CD4-positive, alpha-beta T cell treated with Interleukin-6 for 4 hours (primary cell): Measurements from ENCODE around the gene STOX2.

Source experiments
- DNase-seq: peaks from one replicate; pipeline ENCODE4 v3.0.0-alpha.2; 2020; ENCODE audit warnings: mixed read lengths

STOX2 gene

DNA sequence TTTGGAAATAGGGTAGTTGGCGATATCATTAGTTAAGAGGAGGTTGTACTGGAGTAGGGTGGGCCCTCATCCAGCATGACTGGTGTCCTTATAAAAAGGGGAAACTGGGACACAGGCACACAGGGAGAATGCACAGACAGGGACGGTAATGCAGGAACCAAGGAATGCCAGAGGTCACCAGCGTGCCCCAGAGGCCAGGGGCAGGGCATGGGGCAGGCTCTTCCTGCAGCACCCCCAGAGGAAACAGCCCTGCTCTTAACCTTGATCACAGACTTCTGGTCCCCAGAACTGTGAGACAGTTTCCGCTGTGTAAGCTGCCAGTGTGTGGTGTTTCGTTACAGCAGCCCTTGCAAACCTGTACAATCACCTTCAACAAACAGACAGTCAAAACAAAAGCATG lies 15.9 kb upstream of the STOX2 start:
- DNase-seq: no peak

- DNase-seq: no peak
Measured at GRCh38 chr4:183897193-183897592, 7.9 kb upstream of the STOX2 start.

- no peak for DNase-seq
Measured at GRCh38 chr4:183898456-183898855, 6.7 kb upstream of the STOX2 start.

DNA sequence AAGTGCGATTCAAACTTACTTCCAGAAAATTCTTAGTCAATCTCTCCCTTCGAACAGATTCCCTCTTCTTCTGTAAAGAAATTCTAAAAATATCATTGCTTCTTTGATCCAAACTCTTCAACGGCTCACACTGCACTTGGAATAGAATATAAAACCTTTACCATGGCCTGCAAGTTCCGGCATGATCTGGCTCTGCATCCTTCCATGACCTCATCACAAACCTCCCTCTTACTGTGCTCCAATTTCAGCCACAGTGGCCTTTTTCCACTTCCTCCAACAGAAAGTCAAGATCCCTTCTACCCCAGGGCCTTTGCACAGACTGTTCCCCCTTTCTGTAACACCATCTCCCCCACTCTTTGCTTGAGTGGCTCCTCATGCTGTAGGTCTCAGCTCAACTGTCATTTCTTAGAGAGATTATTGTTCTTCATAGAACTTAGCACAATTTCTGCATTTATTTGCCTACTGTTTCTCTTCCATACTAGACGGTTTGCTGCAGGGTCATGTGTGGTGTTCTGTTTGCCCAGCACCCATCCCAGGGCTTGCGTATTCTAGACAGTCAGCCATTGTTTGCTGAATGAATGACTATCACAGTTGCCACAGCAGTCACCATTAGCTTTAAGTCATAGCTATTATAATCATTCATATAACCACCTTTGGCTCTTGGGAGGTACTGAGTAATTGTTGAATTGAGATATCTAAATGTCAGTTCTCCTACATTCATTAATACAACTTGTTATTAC lies 1.9 kb upstream of the STOX2 start:
- no peak for DNase-seq

DNA sequence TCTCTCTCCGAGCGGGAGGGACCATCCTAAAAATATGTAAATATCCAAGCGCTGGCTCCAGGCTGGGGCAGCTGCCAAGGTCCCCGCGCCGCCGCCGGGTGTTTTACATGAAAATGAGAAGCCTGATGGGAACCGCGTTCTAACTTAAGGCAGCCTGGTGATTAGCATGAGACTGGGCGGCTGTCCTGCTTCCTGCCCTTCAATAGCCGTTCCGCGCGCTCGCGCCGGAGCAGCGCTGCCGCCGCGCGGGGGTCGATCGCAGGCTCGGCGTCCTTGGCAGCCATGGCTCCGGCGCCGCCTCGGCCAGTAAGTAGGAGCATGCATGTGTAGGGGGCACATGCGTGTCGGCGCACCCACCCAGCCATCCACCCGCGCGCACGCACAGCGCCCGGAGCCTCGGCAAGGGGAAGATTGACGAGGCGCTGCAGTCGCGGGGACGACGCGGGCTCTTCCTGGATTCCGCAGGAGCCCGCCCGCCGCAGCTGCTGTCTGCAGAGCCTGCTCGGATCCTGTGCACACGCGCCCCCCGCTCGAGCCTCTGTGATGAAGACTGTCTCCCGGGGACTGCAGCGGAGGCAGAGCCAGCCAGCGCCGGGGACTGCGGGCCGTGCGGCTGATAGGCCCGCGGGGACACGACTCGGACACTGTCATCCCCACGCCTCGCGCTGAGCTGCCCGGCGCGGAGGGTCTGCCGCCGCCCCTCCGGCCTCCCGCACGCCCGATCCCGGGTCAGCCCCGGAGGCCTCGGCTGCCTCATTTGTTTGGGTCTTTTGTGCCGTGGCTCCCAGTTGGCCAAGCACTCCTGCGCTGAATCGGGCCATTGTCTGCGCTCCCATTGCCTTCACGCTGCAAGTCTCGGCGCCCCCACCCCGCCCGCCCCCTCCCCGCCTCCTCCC lies 734 bp downstream of the STOX2 start:
- DNase-seq: no peak

DNA sequence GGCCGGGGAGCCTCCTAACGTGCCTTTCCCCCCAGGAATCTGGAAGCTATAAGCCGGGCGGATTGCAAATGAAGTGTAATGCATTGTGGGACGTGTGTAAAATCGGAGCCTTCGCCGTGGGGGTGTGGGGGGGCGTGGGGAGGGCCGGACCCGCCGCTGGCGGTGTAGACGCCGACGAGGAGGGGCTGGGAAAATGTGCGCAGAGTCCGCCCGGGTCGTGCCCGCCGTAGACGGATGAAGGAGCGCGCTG lies 1.3 kb downstream of the STOX2 start:
- no peak for DNase-seq

GRCh38 chr4:183906739-183907651 lies 1.9 kb downstream of the STOX2 start:
- no peak for DNase-seq

- no peak for DNase-seq
Measured at GRCh38 chr4:183907871-183908683, 3.0 kb downstream of the STOX2 start.

GRCh38 chr4:183909187-183909586 lies 4.1 kb downstream of the STOX2 start:
- no peak for DNase-seq

GRCh38 chr4:183909801-183910200 lies 4.7 kb downstream of the STOX2 start:
- no peak for DNase-seq

- DNase-seq: no peak
Measured at GRCh38 chr4:183912585-183912984, 7.5 kb downstream of the STOX2 start.

DNA sequence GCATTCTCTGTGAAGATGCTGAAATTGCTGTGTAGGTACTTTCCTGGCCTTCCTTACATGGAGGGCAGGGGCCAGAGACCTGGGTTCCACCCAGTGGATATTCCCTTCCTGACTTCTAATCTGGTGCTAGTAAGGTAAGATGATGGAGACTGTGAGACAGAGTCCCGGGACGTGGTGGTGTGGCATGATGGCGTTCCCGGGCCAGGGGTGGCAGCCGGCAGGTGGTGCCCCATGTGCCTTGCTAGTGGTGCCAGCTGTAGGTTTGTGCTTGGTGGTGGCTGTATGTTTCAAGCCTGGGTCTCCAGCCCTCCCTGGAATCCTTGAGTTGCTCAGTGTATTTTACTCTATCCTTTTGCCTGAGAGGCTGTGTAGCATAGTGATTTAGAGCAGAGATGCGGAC lies 10.9 kb downstream of the STOX2 start:
- DNase-seq: no peak

- no peak for DNase-seq
Measured at GRCh38 chr4:183918696-183919095, 13.6 kb downstream of the STOX2 start.

GRCh38 chr4:183919141-183919540 lies 14.0 kb downstream of the STOX2 start:
- no peak for DNase-seq

GRCh38 chr4:183920512-183920911 lies 15.4 kb downstream of the STOX2 start:
- DNase-seq: no peak

GRCh38 chr4:183921335-183921734 lies 16.2 kb downstream of the STOX2 start:
- no peak for DNase-seq

- no peak for DNase-seq
Measured at GRCh38 chr4:183924362-183925044, 19.4 kb downstream of the STOX2 start.

GRCh38 chr4:183926950-183927349 lies 21.8 kb downstream of the STOX2 start:
- no peak for DNase-seq

DNA sequence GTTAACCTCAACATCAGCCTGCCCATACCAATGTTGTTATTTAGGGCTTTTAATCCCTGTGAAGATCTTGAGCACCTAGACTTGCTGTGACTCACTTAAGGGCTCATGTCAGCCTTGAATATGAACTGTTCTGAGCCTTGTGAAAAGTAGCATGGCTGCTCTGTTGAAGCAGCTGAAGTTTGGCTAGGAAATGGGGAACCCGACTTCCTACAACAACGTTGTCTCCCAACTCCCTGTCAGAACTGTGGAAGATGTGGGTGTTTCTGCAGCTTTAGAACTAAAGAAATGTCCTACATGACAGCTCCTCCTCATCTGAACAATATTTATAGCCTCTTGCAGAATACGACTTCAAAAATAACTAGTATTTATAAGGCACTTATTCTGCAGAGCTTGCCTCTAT lies 27.5 kb downstream of the STOX2 start:
- DNase-seq: no peak

GRCh38 chr4:183934761-183935160 lies 29.7 kb downstream of the STOX2 start:
- DNase-seq: no peak

DNA sequence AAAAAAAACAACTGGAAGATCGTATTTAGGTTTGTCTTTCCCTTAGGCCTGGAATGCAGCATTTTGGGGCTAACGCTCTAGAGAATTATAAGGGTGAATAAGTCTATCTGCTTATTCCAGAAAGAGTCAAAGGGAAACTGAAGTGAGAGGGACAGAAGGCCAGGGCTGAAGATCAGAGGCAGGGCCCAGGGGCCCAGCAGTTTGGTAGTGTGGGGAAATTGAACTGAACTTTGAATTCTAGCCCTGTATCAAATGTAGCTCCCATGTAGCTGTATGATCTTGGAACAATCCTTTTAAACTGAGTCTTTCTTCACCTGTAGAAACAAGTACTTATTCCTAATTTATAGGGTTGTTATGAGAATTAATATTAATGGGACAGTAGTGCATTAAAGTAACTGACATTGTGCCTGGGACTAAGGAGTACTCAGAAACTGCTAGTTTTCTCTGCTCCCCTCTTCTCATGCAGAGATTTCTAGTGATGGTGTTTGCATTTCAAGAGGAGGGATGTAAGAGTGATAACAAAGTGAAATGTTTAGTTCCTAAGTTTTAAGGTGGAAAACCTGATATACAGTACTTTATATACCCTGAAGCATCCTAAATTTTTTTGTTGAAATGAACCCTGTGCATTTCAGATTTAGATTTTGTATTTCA lies 30.4 kb downstream of the STOX2 start:
- DNase-seq: no peak
